H1 (cell line): ENCODE data around the gene FOXD4L6.
"Not testable (repeated sequence)": the region's sequence is repeated elsewhere in the genome, so short reads cannot be mapped to it uniquely, and the experiment has no call there.

Experiments
- CTCF ChIP-seq, 3 experiments: IDR thresholded peaks; 1 replicate in 2 of 3; 2 replicates in 1 of 3; pipeline versions ENCODE4 v1.5.1 to v1.6.1; 2011; ENCODE audit warnings: low read length in 3 of 3, mild to moderate bottlenecking in 3 of 3, inconsistent platforms in 2 of 3, low read depth in 1 of 3, moderate library complexity in 1 of 3; ENCODE audit not compliant: insufficient read depth in 1 of 3; ENCODE audit errors: control extremely low read depth in 1 of 3
- EP300 ChIP-seq, 2 experiments: IDR thresholded peaks; 1 replicate in 1 of 2; 2 replicates in 1 of 2; pipeline ENCODE4 v1.6.1; 2011 to 2012; ENCODE audit warnings: low read depth in 2 of 2, low read length in 2 of 2, mild to moderate bottlenecking in 2 of 2, borderline replicate concordance in 1 of 2, inconsistent platforms in 1 of 2, moderate library complexity in 1 of 2
- EZH2 ChIP-seq: fragments of 200-600 bp; sonication (generic); IDR thresholded peaks from 2 replicates; pipeline ENCODE4 v1.7.1; 2012; ENCODE audit warnings: low read depth, mild to moderate bottlenecking, moderate library complexity, low read length, inconsistent platforms; ENCODE audit not compliant: severe bottlenecking
- GABPA ChIP-seq: IDR thresholded peaks from 2 replicates; pipeline ENCODE4 v1.6.1; 2011; ENCODE audit warnings: mild to moderate bottlenecking, low read length, moderate library complexity, borderline replicate concordance; ENCODE audit not compliant: insufficient read depth
- JUN ChIP-seq: IDR thresholded peaks from 2 replicates; pipeline ENCODE4 v1.6.1; 2011; ENCODE audit warnings: low read depth, mild to moderate bottlenecking, improper control_type of control experiment, low read length
- JUND ChIP-seq: IDR thresholded peaks from 2 replicates; pipeline ENCODE4 v1.6.1; 2011; ENCODE audit warnings: mild to moderate bottlenecking, improper control_type of control experiment, low read length
- MAX ChIP-seq: IDR thresholded peaks from 2 replicates; pipeline ENCODE4 v1.6.1; 2012; ENCODE audit warnings: inconsistent platforms
- POLR2A ChIP-seq, 2 experiments: IDR thresholded peaks; 1 replicate in 1 of 2; 2 replicates in 1 of 2; pipeline ENCODE4 v1.6.1; 2011; ENCODE audit warnings: low read depth in 2 of 2, low read length in 2 of 2, mild to moderate bottlenecking in 2 of 2; ENCODE audit errors: control extremely low read depth in 1 of 2
- SIX5 ChIP-seq: IDR thresholded peaks from 2 replicates; pipeline ENCODE4 v1.6.1; 2011; ENCODE audit warnings: mild to moderate bottlenecking, low read depth, low read length
- TCF12 ChIP-seq: IDR thresholded peaks from 2 replicates; pipeline ENCODE4 v1.6.1; 2011; ENCODE audit warnings: low read depth, mild to moderate bottlenecking, low read length
- TEAD4 ChIP-seq: IDR thresholded peaks from 2 replicates; pipeline ENCODE4 v1.6.1; 2012; ENCODE audit warnings: low read depth, low read length, inconsistent platforms, mixed read lengths

GRCh38 chr9:41119719-41120118 lies 8.8 kb downstream of the FOXD4L6 start:
- TF ChIP-seq JUN; EP300 (IDR thresholded peaks at IDR 0.05; ENCODE audit: borderline replicate concordance in 1 of 2, low read depth in 2 of 2, low read length in 2 of 2); POLR2A (IDR thresholded peaks at IDR 0.05; ENCODE audit: control extremely low read depth in 1 of 2, low read depth in 2 of 2, low read length in 2 of 2); SIX5; CTCF (IDR thresholded peaks at IDR 0.05; ENCODE audit: control extremely low read depth in 1 of 3, insufficient read depth in 1 of 3, low read depth in 1 of 3, low read length in 3 of 3); EZH2; GABPA; TCF12; TEAD4; JUND; MAX: not testable (repeated sequence)
